Skin epidermis (tissue), 12 donors: ENCODE results near the gene TRPM8.
A peak's percentile ranks its signal among the peaks of the same experiment; 100 is the strongest.
"Not testable (repeated sequence)": the region's sequence is repeated elsewhere in the genome, so short reads cannot be mapped to it uniquely, and the experiment has no call there.

Experiments
- H3K27ac ChIP-seq, 21 experiments: fragments of 200-600 bp; sonication (generic) in 11 of 21; one replicate each; pipeline ENCODE4 v1.5.0; 2020; ENCODE audit warnings: mild to moderate bottlenecking in 3 of 21, inconsistent platforms in 2 of 21, moderate library complexity in 2 of 21
- H3K4me3 ChIP-seq, 7 experiments: fragments of 200-600 bp; sonication (generic) in 2 of 7; one replicate each; pipeline ENCODE4 v1.5.0; 2020; ENCODE audit warnings: inconsistent platforms in 2 of 7, mild to moderate bottlenecking in 2 of 7, moderate library complexity in 1 of 7

Gene TRPM8

GRCh38 chr2:233935426-233935825, 18.3 kb downstream of the TRPM8 start:
- no peak overlapping the region for H3K4me3 ChIP-seq
- H3K27ac ChIP-seq = no peak overlapping the region

- Histone ChIP-seq H3K27ac (no peak overlapping the region), H3K4me3 (no peak overlapping the region)
Observed at GRCh38 chr2:233936089-233936488, 18.9 kb downstream of the TRPM8 start.

GRCh38 chr2:233938676-233939370, 21.6 kb downstream of the TRPM8 start:
- H3K4me3 ChIP-seq = no peak overlapping the region
- H3K27ac ChIP-seq = no peak overlapping the region

DNA sequence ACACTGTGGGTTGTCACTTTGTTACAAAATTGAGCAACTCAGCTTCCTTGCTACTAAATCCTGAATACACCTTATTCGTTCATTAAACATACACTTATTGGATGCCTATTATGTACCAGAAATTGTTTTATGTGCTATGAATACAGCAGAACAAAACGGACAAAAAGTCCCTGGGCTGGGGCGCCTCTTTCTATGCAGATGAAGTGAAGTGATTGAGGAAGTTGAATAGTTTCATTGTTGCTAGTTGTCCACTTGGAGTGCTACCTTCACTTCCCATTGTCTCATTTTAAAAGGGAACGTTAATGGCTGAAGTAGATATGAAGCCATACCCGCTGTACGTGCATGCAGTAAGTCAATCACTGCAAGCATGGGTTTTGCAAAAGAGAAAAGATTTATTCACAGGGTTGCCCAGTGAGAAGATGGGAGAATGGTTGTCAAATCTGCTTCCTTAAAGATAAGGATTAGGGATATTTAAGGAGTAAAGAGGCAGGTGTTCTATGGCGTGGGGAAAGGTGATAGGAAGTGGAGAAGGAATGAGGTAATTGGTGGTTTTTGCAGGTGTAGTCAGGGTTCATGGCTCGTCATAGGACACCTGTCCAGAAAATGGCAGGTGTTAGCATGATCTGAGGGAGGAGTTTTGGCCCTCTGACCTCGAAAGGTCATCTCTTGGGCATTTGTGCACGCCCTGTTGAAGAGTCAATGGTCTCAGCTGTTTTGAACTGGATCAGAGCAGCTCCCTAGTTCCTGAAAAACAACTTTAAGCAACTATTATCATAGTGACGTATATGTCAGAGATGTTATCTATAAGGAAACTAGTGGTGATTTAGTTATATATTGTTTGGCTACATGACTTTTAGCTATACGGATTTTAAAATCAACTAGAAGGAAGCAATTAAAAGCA, 23.5 kb downstream of the TRPM8 start:
- H3K27ac ChIP-seq = no peak overlapping the region

GRCh38 chr2:233942731-233943130, 25.6 kb downstream of the TRPM8 start:
- Histone ChIP-seq H3K4me3 (no peak overlapping the region), H3K27ac (no peak overlapping the region)

More for the DNA sequence above, 23.5 kb downstream of the TRPM8 start:
- H3K4me3 ChIP-seq = no peak overlapping the region

DNA sequence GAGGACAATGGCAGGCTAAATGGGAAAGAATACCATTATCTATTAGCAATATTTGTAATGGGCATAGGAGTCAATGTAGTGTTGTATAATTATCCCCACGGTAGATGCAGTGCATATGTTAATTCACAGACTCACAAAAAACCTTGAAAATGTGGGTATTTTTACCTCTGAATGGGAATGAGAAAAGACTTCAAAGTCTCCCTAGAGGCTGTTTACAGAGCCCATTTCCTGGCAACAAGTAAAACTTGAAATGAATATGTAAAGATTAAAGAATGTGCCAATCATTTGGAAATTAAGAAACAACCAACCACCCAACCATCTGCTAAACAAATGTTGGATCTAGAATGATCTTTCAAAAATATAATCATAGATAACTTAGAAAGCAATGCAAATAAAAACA, 27.1 kb downstream of the TRPM8 start:
- H3K4me3 ChIP-seq = no peak overlapping the region
- no peak overlapping the region for H3K27ac ChIP-seq

- no peak overlapping the region for H3K4me3 ChIP-seq
- no peak overlapping the region for H3K27ac ChIP-seq
Observed at GRCh38 chr2:233944722-233945121, 27.5 kb downstream of the TRPM8 start.

DNA sequence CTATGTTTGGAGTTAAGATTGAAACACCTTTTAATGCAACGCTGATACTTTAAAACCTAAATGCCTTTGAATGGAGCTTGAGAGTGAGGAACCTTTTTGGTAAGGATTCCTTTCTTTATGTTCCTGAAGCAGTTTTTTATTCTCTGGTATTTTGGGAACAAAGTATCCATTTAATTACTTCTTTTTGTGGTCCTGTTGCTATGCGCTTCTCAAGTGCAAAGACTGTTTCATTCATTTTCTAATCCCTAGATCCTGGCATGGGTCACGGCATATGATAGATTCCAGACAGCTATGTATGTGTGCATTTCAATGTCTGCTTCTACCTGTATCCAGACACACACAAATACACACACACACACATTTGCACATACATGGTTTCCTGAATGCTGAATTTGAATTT, 28.0 kb downstream of the TRPM8 start:
- no peak overlapping the region for H3K4me3 ChIP-seq
- H3K27ac ChIP-seq = no peak overlapping the region

DNA sequence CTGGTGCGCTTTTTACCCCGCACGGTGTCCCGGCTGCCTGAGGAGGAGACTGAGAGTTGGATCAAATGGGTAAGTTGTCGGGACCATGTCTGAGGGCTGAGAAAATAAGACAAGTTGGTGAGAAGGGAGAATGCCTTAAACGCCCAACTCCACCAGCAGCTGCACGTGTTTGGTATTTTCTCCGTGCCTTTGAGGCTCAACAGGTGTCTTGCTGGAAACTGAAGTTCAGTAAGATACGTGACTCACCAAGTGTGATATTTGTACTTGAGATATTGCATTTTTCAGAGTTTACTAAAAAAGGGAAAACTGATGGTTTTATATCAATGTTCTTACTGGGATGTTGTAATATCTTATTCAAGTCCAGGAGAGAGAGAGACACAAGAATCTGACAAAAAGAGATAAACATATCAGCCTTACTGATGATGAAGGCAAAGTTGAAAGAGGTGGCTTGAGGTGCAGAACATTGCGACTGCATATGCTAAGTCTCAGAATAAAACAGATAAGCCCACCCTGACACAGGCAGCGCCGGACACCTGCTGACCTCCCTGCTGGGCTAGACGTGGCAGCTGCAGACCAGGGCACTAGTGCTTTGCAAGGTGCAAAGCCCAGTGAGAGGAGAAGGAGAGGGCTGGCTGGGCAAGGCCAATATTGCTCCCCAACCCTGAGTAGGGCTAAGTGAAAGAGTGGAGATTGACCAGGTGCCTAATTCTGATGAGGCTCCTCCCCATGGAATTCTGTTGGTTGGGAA, 33.1 kb downstream of the TRPM8 start:
- no peak overlapping the region for H3K4me3 ChIP-seq
- no peak overlapping the region for H3K27ac ChIP-seq

DNA sequence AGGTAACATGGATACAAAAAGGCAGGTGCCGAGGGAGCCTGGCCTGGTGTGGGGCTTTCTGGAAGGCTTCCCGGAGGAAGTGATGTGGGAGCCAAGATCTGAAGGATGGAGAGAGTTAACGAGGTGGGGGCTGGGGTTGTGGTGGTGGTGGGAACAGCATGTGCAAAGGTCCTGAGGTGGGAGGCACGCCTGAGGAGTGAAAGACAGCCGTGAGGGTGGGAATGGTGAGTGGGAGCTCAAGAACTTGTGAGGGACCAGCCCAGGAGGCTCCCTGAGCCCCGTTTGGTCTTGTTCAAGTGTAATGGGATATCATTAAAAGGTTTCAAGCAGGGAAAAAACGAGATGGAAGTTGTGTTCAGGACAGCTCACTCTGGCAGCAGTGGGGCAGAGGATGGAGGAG, 35.2 kb downstream of the TRPM8 start:
- H3K27ac ChIP-seq = no peak overlapping the region

DNA sequence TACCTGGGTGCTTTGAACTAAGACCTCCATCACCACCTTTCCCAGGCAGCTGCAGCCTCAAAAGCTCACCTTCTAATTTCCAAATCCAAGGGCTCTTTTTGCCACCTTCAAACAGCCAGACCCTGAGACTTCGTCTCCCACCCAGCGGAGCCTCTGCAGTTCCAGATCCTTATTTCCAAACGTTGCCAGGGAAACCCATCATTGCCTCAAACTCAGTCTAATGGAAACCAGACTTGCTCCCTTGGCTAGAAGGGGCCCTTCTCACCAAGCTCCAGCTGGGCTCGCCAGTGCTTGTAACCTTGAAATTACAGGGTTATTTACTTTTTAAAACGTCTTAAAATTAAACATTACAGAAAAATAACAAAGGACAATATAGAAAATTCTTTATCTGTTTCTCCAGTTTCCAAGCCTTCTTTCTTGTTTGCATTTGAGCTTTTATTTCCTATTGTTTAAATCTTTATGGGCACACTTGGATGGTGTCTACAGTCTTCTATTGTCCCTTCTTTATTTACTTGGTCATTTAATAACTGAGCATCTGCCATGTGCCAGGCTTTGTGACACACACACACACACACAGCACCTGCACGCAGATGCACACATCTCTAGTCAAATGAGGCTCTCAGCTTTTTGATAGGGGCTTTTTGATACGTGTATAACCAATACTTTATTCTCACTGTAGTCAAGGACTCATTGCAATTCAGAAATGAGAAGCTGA, 36.1 kb downstream of the TRPM8 start:
- Histone ChIP-seq H3K4me3 (no peak overlapping the region), H3K27ac (no peak overlapping the region)

More for the DNA sequence above, 35.2 kb downstream of the TRPM8 start:
- no peak overlapping the region for H3K4me3 ChIP-seq

DNA sequence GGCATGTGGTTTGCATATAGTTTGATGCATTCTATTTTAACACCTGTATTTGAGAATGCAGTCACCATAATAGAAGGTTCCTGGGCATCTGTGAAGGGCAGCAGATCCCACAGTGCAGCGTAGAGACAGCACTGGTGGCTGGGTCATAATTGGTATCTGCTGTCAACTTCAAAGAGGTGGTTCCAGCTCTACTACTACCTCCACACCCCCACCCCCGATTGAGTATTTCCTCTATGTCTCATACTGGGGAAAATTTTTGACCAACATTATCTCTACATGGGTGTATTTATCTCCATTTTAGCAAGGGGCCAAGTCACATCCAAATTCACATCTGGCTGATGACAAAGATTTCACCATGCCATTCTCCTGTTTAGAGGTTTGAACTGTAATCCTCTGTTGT, 43.0 kb downstream of the TRPM8 start:
- H3K27ac ChIP-seq = no peak overlapping the region
- H3K4me3 ChIP-seq = no peak overlapping the region

- Histone ChIP-seq H3K4me3 (no peak overlapping the region), H3K27ac (no peak overlapping the region)
Observed at GRCh38 chr2:233961905-233962304, 44.7 kb downstream of the TRPM8 start.

GRCh38 chr2:233964581-233964980, 47.4 kb downstream of the TRPM8 start:
- Histone ChIP-seq H3K27ac (no peak overlapping the region), H3K4me3 (no peak overlapping the region)

GRCh38 chr2:233965032-233965603, 47.9 kb downstream of the TRPM8 start:
- no peak overlapping the region for H3K27ac ChIP-seq
- H3K4me3 ChIP-seq = no peak overlapping the region

GRCh38 chr2:233965646-233966045, 48.5 kb downstream of the TRPM8 start:
- H3K27ac ChIP-seq, H3K4me3 ChIP-seq: not testable (repeated sequence)

GRCh38 chr2:233966388-233966787, 49.2 kb downstream of the TRPM8 start:
- Histone ChIP-seq H3K27ac (no peak overlapping the region), H3K4me3 (no peak overlapping the region)

DNA sequence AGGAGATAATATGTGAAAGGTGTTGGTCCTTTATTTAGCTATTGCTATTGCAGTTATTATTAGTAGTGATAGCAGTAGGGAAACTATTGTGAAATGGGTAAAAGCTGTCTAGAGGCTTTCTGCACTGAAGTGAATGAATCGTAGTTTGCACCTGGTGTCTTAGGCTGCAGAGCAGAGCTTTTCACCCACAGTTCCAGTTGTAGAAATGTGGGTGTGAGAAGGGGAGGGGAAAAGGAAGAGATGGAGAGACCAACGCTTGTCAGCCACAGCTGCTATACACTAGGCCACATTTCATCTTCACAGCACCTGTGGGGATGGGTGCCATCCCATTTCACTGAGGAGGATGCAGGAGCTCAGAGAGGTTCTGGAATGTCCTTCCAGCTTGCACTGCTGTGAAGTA, 50.0 kb downstream of the TRPM8 start:
- Histone ChIP-seq H3K27ac (no peak overlapping the region), H3K4me3 (no peak overlapping the region)

- Histone ChIP-seq H3K4me3 (no peak overlapping the region), H3K27ac (no peak overlapping the region)
Observed at GRCh38 chr2:233968556-233968955, 51.4 kb downstream of the TRPM8 start.

GRCh38 chr2:233972460-233972859, 55.3 kb downstream of the TRPM8 start:
- not testable (repeated sequence) for H3K4me3 ChIP-seq
- H3K27ac ChIP-seq = peak overlapping the region in 1 of 21 experiments; percentile 20
